ENCODE measurements around the gene DUSP5. TPM values are rescaled to one million over a fixed set of nuclear protein-coding genes. Genes with fewer than 3 reads are reported as not detected.

DUSP5 gene
- total RNA-seq, 4 donors from 2014 or later = 10.4 to 112 (median 17.5) TPM

GRCh38 chr10:110544958-110545537 lies 47.3 kb downstream of the DUSP5 start:
- Histone ChIP-seq H3K4me1 (no peaks in the 10 kb centered on the region), H3K4me3 (no peak overlapping the region), H3K27me3 (no peaks in the 10 kb centered on the region), H3K9me3 (no peaks in the 10 kb centered on the region), H3K36me3 (no peaks in the 10 kb centered on the region), H3K27ac (no peak overlapping the region)
- TF ChIP-seq CTCF (IDR thresholded peaks at IDR 0.05) (no peak), POLR2A (IDR thresholded peaks at IDR 0.05) (no peak)
- DNase-seq = no peak
- intact Hi-C loops (cut with DNase I; ENCODE audit: low total_unique reads) = loop anchor here (10.0 kb wide), 1 partner anchor 230 kb away; no protein-coding TSS in a partner anchor

GRCh38 chr10:110546077-110546476 lies 48.4 kb downstream of the DUSP5 start:
- no peak for DNase-seq
- no peaks in the 10 kb centered on the region for H3K27me3 ChIP-seq
- no peak overlapping the region for H3K27ac ChIP-seq
- H3K9me3 ChIP-seq = no peaks in the 10 kb centered on the region
- no peaks in the 10 kb centered on the region for H3K4me1 ChIP-seq
- H3K36me3 ChIP-seq = no peaks in the 10 kb centered on the region
- intact Hi-C loops (cut with DNase I; ENCODE audit: low total_unique reads) = loop anchor here (10.0 kb wide), 1 partner anchor 231 kb away; no protein-coding TSS in a partner anchor
- no peak overlapping the region for H3K4me3 ChIP-seq
- TF ChIP-seq CTCF (IDR thresholded peaks at IDR 0.05) (no peak), POLR2A (IDR thresholded peaks at IDR 0.05) (no peak)

- no peak for DNase-seq
- H3K36me3 ChIP-seq = no peaks in the 10 kb centered on the region
- H3K27me3 ChIP-seq = no peaks in the 10 kb centered on the region
- TF ChIP-seq CTCF (IDR thresholded peaks at IDR 0.05) (no peak), POLR2A (IDR thresholded peaks at IDR 0.05) (no peak)
- H3K27ac ChIP-seq = no peak overlapping the region
- no peak overlapping the region for H3K4me3 ChIP-seq
- no peaks in the 10 kb centered on the region for H3K4me1 ChIP-seq
- intact Hi-C loops (cut with DNase I; ENCODE audit: low total_unique reads) = loop anchor here (10.0 kb wide), 1 partner anchor 232 kb away; no protein-coding TSS in a partner anchor
- H3K9me3 ChIP-seq = no peaks in the 10 kb centered on the region
Measured at GRCh38 chr10:110546499-110547110, 48.9 kb downstream of the DUSP5 start.

DNA sequence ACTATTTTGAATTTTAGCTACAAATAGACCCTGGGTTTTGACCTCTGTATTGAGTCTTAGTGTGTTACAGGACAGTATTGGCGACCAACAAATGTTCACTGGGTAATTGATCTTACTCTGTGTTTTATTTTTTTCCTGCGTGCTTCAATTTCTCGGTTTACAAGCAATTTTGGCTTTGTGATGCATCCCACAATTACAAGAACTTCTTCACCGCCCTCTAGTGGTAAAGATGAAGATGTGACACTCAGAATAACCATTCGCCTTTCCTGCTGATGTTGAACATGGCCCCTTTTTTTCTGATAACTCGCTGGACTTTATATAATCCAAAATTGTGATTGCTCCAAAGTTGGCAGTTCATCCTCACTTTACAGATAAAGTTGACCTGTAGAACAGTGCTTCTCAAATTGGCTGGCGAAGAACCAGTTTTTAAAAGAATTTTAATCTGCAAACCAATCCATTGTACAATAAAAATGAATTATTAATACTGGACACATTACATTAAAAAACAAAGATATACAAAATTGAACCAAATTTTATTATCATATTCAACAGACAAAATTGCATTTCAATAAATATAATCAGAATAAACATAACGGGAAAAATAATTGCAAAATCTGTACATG lies 49.5 kb downstream of the DUSP5 start:
- DNase-seq = no peak
- Histone ChIP-seq H3K4me3 (no peak overlapping the region), H3K27ac (no peak overlapping the region), H3K36me3 (no peaks in the 10 kb centered on the region), H3K27me3 (no peaks in the 10 kb centered on the region), H3K9me3 (no peaks in the 10 kb centered on the region), H3K4me1 (no peaks in the 10 kb centered on the region)
- TF ChIP-seq POLR2A (IDR thresholded peaks at IDR 0.05) = no peak
- peak; percentile 77 to 90 (median 84) for TF ChIP-seq CTCF (IDR thresholded peaks at IDR 0.05)
- intact Hi-C loops (cut with DNase I; ENCODE audit: low total_unique reads) = loop anchor here (10.0 kb wide), 1 partner anchor 232 kb away; no protein-coding TSS in a partner anchor

GRCh38 chr10:110548002-110548401 lies 50.3 kb downstream of the DUSP5 start:
- no peak for DNase-seq
- H3K9me3 ChIP-seq = no peaks in the 10 kb centered on the region
- intact Hi-C loops (cut with DNase I; ENCODE audit: low total_unique reads) = loop anchor here (10.0 kb wide), 1 partner anchor 233 kb away; no protein-coding TSS in a partner anchor
- H3K27me3 ChIP-seq = no peaks in the 10 kb centered on the region
- H3K36me3 ChIP-seq = no peaks in the 10 kb centered on the region
- TF ChIP-seq CTCF (IDR thresholded peaks at IDR 0.05) (no peak), POLR2A (IDR thresholded peaks at IDR 0.05) (no peak)
- H3K4me3 ChIP-seq = no peak overlapping the region
- no peak overlapping the region for H3K27ac ChIP-seq
- H3K4me1 ChIP-seq = no peaks in the 10 kb centered on the region

Data from uterus (tissue), 4 donors.